ENCODE data around the gene RAB23.

- TF ChIP-seq POLR2A (IDR thresholded peaks at IDR 0.05) = no peak
- TF ChIP-seq CTCF (IDR thresholded peaks at IDR 0.05) = no peak
- TF ChIP-seq EP300 (IDR thresholded peaks at IDR 0.05) = no peak
Observed at GRCh38 chr6:57158658-57159057, 63.4 kb downstream of the RAB23 start.

Measured in upper lobe of left lung (tissue), 4 donors.